HG03280 (cell line): ENCODE data around the gene PDRG1.
"Not testable (repeated sequence)": the region's sequence is repeated elsewhere in the genome, so short reads cannot be mapped to it uniquely, and the experiment has no call there.

Experiments
- ATAC-seq: cut with Tn5 transposase; IDR thresholded peaks from one replicate; pipeline ENCODE4 v1.9.1; 2021; ENCODE audit warnings: mild to moderate bottlenecking, moderate library complexity; ENCODE audit not compliant: unreplicated experiment

The PDRG1 gene

DNA sequence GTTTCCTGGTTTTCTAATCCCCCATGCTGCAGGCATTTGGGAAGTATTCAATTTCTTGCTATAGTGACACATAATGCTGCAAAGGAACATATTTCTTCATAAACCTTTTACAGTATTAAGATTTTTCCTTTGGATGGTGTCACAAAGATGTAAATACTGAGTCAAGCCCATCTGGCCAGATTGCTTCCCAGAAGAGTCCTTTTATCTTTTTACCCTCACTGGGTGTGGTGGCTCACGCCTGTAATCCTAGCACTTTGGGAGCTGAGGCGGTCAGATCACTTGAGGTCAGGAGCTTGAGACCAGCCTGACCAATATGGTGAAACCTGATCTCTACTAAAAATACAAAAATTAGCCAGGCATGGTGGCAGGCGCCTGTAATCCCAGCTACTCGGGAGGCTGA, 22.2 kb downstream of the PDRG1 start:
- not testable (repeated sequence) for ATAC-seq

- ATAC-seq = no peak
Measured at GRCh38 chr20:31927627-31928159, 24.2 kb downstream of the PDRG1 start.

- no peak for ATAC-seq
Measured at GRCh38 chr20:31926493-31926892, 25.4 kb downstream of the PDRG1 start.

GRCh38 chr20:31925631-31926030, 26.2 kb downstream of the PDRG1 start:
- ATAC-seq = no peak

DNA sequence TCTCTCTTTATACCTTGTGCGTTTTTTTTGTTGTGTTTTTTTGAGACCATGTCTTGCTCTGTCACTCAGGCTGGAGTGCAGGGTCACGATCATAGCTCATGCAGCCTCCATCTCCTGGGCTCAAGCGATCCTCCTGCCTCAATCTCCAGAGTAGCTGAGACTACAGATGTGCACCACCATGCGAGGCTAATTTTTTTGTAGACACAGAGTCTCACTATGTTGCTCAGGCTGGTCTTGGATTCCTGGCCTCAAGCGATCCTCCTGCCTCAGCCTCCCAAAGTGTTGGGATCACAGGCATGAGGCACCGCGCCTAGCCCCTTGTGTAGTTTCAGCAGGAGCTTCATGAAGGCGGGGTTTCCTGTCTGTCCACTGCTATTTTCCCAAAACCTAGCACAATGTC, 27.3 kb downstream of the PDRG1 start:
- no peak for ATAC-seq

DNA sequence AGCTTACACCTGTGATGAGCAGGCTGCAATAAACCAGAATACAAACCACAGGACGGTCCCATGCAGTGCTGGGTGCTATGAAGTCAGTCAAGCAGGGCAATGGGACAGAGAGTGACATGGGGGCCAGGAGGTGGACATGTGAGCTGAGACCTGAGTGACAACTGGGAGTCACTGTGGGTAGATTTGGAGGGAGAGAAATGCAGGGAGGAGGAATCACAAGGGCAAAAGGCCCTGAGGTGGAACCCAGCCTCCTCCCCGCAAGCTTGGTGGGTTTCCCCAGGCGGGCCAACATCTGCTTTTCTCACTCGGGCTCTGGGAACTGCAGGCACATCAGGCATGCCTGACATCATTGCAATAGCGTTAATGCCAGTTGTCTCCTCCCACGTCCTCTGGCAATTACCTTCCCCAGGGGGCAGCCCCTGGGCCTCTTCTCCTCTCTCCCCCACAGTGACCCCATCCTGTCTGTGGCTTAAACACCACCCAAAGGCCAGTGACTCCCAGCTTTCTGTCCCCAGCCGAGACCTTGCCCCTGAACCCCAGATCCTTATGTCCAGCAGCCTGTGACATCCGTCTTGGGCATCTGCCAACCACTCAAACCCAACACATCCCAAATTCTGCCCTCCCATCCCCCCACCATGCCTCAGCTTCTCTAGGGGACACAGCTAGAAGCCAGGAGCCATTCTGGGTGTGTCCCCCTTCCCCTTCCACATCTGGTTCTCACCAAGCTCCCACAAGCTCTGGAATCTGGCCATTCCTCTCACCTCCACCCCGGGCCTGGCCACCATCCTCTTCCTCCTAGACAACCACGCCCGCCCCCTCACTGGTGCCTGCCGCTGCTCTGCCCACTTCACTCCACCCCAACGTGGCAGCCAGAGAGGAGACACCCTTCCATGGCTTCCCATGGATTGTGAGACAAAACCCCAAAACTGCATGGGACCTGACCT, 28.2 kb downstream of the PDRG1 start:
- no peak for ATAC-seq

DNA sequence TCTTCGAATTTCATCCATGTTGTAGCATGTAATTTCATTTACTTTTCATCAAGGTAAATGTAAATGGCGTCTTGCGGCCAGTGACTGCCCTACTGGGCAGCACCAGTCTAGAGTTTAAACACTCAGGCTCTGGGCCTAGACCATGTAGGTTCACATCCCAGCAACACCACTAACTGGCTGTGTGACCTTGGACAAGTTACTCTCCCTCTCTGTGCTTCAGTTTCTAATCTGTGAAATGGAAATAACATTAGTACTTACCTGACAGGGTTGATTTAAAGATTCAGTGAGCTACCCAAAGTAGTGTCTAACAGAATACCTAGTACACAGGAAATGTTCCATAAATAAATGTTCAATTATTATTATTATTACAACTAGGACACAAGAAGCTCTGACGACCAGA, 29.3 kb downstream of the PDRG1 start:
- ATAC-seq = no peak

DNA sequence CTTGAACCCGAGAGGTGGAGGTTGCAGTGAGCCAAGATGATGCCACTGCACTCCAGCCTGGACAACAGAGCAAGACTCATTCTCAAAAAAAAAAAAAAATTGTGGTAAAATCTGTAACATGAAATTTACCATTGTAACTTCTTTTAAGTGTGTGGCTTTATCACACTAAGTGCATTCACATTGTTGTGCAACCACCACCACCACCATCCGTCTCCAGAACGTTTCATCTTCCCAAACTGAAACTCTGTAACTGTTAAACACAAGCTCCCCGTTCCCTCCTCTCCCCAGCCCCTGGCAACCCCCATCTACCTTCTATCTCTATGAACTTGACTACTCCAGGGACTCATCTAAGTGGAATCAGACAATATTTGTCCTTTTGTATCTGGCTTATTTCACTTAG, 29.7 kb downstream of the PDRG1 start:
- ATAC-seq = no peak

- ATAC-seq = not testable (repeated sequence)
Measured at GRCh38 chr20:31921480-31921879, 30.4 kb downstream of the PDRG1 start.

GRCh38 chr20:31920275-31920855, 31.5 kb downstream of the PDRG1 start:
- ATAC-seq = no peak

GRCh38 chr20:31919410-31920155, 32.3 kb downstream of the PDRG1 start:
- ATAC-seq = no peak

GRCh38 chr20:31918466-31919105, 33.3 kb downstream of the PDRG1 start:
- ATAC-seq = no peak

DNA sequence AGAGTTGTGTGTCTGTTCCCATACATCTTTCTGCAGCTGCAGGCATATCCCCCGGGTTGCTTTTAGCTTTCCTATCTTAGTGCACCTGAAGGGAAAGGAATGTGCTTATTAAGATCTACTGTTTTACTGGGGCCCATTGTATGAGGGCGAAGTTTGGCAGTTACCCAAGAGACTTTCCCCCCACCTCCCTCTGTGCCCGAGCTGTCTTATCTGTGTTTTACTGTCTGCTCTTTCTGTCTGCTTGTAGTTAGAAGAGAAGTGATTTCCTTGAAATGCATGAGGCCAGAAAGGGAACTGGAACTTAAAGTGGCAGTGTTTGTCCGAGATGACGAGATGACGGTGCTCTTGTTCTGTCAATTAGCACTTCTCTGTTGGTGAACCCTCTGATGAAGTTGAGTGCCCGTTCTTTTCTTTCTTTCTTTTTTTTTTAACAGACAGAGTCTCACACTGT, 33.9 kb downstream of the PDRG1 start:
- ATAC-seq = not testable (repeated sequence)

DNA sequence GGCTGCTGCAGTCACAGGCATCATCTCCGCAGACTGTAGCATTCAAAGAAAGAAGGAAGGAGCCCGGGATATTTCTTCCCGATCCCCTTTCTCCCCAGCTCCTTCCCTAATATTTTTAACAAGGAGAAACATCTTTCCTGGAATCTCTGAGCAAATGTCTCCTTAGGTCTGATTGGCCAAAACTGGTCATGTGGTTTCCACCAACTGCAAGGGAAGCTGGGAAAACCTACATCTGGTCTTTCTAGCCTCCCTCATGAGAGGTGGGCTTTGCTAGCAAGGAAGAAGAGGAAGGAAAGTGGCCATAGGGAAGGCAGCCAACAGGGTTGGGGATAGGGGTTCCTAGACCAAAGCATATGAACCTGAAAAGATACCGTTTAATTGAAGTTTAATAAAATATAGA, 35.1 kb downstream of the PDRG1 start:
- ATAC-seq = no peak

GRCh38 chr20:31915491-31916280, 36.2 kb downstream of the PDRG1 start:
- ATAC-seq = no peak

DNA sequence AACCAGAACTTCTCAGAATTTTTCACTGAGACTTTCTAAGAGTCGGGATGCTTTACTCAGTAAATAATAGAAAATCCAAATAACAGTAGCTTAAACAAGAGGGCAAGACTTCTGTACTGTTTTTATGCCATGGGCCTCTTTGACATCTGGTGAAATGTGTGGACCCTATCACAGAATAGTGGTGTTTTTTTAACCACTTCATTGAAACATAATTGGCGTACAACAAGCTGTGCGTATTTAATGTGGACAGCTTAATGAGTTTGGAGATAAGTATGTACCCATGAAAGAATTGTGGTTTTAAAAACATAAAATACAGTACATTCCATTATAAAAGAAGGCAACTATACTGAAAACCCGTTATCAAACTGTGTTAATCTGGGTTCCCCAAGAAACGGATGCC, 37.7 kb downstream of the PDRG1 start:
- ATAC-seq = no peak

DNA sequence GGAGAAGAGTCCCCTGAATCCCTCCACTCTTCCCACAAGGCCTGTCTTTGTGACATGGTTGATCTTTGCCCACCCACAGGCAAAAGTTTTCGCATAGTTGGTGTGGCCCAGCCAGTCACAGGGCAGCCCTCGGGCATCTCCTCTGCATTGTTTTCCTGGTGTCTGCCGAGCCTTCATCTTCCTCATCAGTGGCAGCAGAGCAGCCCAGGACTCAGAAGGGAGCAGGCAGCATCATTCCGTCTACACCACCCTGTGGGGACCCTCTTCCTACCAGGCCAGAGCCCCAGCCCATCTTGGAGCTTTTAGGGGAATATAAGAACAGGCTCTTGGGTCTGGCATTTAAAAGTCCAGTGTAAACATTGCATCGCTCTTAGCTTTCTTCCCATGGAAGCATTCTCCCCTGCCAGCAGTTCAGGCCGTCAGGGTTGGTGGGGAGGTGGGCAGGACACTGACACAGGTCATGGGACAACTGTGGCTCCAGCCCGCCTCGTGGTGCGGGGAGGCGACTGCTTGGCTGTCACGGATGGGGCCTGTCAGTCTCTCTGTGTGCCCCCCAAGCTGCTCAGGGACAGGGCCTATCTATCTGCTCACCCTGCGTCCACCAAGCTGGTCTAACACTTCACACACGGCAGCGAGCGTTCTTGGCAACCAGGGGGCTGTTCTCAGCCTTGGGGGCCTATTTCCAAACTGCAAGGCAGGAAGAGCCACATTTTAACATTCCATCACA, 38.3 kb downstream of the PDRG1 start:
- ATAC-seq = no peak

DNA sequence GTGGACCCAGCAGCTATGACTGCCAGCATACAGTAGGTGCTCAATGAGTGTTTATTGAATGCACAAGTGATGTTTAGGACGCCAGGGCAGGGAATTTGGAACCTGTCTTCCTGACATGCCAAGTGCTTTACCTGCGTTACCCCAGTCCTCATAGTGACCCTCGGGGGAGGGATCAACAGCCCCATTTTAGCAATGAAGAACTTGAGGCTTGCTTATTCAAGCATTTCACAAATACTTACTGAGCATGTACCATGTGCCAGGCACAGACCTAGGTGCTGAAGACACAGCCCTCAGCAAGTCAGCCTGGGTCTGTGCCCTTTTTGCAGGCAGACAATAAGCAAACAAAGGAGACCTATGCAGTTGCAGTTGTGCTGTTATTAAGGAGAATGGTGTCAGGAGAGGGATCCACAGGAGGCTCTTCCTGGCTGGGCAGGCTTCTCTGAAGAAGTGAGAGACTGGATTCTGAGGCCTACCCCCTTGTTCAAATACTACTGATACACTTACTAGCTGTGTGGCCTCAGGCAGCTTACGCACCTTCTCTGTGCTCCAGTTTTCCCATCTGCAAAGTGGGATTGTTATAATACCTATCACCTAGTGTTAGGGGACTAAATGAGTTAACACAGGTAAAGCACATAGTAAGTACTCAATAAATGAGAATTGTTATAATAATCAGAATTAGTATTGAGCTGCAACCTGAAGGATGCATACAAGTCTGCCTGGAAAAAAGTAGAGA, 41.6 kb downstream of the PDRG1 start:
- no peak for ATAC-seq
